ENCODE measurements around the gene DVL3.
A peak's percentile ranks its signal among the peaks of the same experiment; 100 is the strongest.

GRCh38 chr3:184174646-184175492 is 19.7 kb downstream of the DVL3 start, which contains the start of gene AP2M1:
- TF ChIP-seq CTCF (IDR thresholded peaks at IDR 0.05; ENCODE audit: low read length), result 0 out of 2 replicates have a peak, but pooled peaks have one; percentile 6
- TF ChIP-seq EZH2 (optimal IDR thresholded peaks at IDR 0.05; ENCODE audit: low read depth, low read length), result no peak
- TF ChIP-seq EZH2phosphoT487 (IDR thresholded peaks at IDR 0.05; ENCODE audit: low read length), result no peak

All from MM.1S (cell line).